Duodenal mucosa (tissue), 2 donors: ENCODE results near the gene SPON1.

Experiments
- H3K27ac ChIP-seq: one replicate; pipeline ENCODE4 v1.7.0; 2013; ENCODE audit warnings: low read depth, low read length
- H3K27me3 ChIP-seq, 2 donors: one replicate each; pipeline ENCODE4 v1.7.0; 2013; ENCODE audit warnings: low read length in 2 of 2, control low read depth in 1 of 2; ENCODE audit not compliant: insufficient read depth in 2 of 2, control insufficient read depth in 1 of 2
- H3K36me3 ChIP-seq, 2 donors: one replicate each; pipeline ENCODE4 v1.7.0; 2013; ENCODE audit warnings: low read length in 2 of 2, control low read depth in 1 of 2; ENCODE audit not compliant: insufficient read depth in 2 of 2, control insufficient read depth in 1 of 2
- H3K4me1 ChIP-seq, 2 donors: one replicate each; pipeline ENCODE4 v1.7.0; 2013; ENCODE audit warnings: low read length in 2 of 2, control low read depth in 1 of 2; ENCODE audit not compliant: insufficient read depth in 2 of 2, control insufficient read depth in 1 of 2
- H3K4me3 ChIP-seq, 2 donors: one replicate each; pipeline ENCODE4 v1.7.0; 2013; ENCODE audit warnings: low read length in 2 of 2, low read depth in 1 of 2
- H3K9ac ChIP-seq, 2 donors: one replicate each; pipeline ENCODE4 v1.7.0; 2013; ENCODE audit warnings: low read length in 2 of 2, low read depth in 1 of 2
- H3K9me3 ChIP-seq, 2 donors: one replicate each; pipeline ENCODE4 v1.7.0; 2013; ENCODE audit warnings: low read length in 2 of 2, control low read depth in 1 of 2; ENCODE audit not compliant: control insufficient read depth in 1 of 2

The SPON1 gene

GRCh38 chr11:14254533-14255237 is 292.2 kb downstream of the SPON1 start:
- Histone ChIP-seq H3K4me1 (peaks cover 20 to 36% of the 10 kb centered on the region in 2 donors), H3K27me3 (no peaks in the 10 kb centered on the region), H3K36me3 (peaks cover 6 to 30% of the 10 kb centered on the region in 2 donors), H3K9me3 (no peaks in the 10 kb centered on the region), H3K4me3 (no peak overlapping the region), H3K9ac (no peak overlapping the region), H3K27ac (no peak overlapping the region)

- Histone ChIP-seq H3K4me3 (no peak overlapping the region), H3K9me3 (no peaks in the 10 kb centered on the region), H3K27me3 (no peaks in the 10 kb centered on the region), H3K36me3 (peaks cover 6 to 30% of the 10 kb centered on the region in 2 donors), H3K27ac (no peak overlapping the region), H3K4me1 (peaks cover 24 to 41% of the 10 kb centered on the region in 2 donors), H3K9ac (no peak overlapping the region)
Measured at GRCh38 chr11:14255238-14255534, 292.7 kb downstream of the SPON1 start.

GRCh38 chr11:14258221-14258935 is 295.9 kb downstream of the SPON1 start:
- H3K27me3 ChIP-seq: no peaks in the 10 kb centered on the region
- no peak overlapping the region for H3K27ac ChIP-seq
- H3K4me3 ChIP-seq: peak overlapping the region in 1 of 2 donors; percentile 20
- H3K9me3 ChIP-seq: no peaks in the 10 kb centered on the region
- H3K36me3 ChIP-seq: peaks cover 9 to 48% of the 10 kb centered on the region in 2 donors
- H3K9ac ChIP-seq: no peak overlapping the region
- peaks cover 28 to 43% of the 10 kb centered on the region in 2 donors for H3K4me1 ChIP-seq

- no peak overlapping the region for H3K27ac ChIP-seq
- H3K9me3 ChIP-seq: no peaks in the 10 kb centered on the region
- H3K4me1 ChIP-seq: peaks cover 28 to 43% of the 10 kb centered on the region in 2 donors
- H3K4me3 ChIP-seq: no peak overlapping the region
- no peak overlapping the region for H3K9ac ChIP-seq
- H3K27me3 ChIP-seq: no peaks in the 10 kb centered on the region
- peaks cover 9 to 53% of the 10 kb centered on the region in 2 donors for H3K36me3 ChIP-seq
Measured at GRCh38 chr11:14259186-14259784, 296.8 kb downstream of the SPON1 start.

- Histone ChIP-seq H3K4me3 (no peak overlapping the region), H3K9me3 (no peaks in the 10 kb centered on the region), H3K9ac (no peak overlapping the region), H3K36me3 (peaks cover 5 to 52% of the 10 kb centered on the region in 2 donors), H3K4me1 (peaks cover 28 to 41% of the 10 kb centered on the region in 2 donors), H3K27ac (no peak overlapping the region), H3K27me3 (no peaks in the 10 kb centered on the region)
Measured at GRCh38 chr11:14259878-14260277, 297.4 kb downstream of the SPON1 start.

- Histone ChIP-seq H3K4me3 (no peak overlapping the region), H3K4me1 (peaks cover 28 to 37% of the 10 kb centered on the region in 2 donors), H3K27me3 (no peaks in the 10 kb centered on the region), H3K36me3 (peaks cover 11 to 59% of the 10 kb centered on the region in 2 donors), H3K27ac (no peak overlapping the region), H3K9me3 (no peaks in the 10 kb centered on the region), H3K9ac (no peak overlapping the region)
Measured at GRCh38 chr11:14261066-14261465, 298.5 kb downstream of the SPON1 start.

- H3K4me3 ChIP-seq: no peak overlapping the region
- H3K27ac ChIP-seq: no peak overlapping the region
- H3K4me1 ChIP-seq: peaks cover 27 to 28% of the 10 kb centered on the region in 2 donors
- peaks cover 11 to 50% of the 10 kb centered on the region in 2 donors for H3K36me3 ChIP-seq
- no peak overlapping the region for H3K9ac ChIP-seq
- no peaks in the 10 kb centered on the region for H3K27me3 ChIP-seq
- H3K9me3 ChIP-seq: no peaks in the 10 kb centered on the region
Measured at GRCh38 chr11:14262271-14262846, 299.8 kb downstream of the SPON1 start.

GRCh38 chr11:14264966-14265365 is 302.4 kb downstream of the SPON1 start:
- peaks cover 4 to 6% of the 10 kb centered on the region in 2 donors for H3K4me1 ChIP-seq
- H3K9me3 ChIP-seq: no peaks in the 10 kb centered on the region
- no peak overlapping the region for H3K9ac ChIP-seq
- H3K27ac ChIP-seq: no peak overlapping the region
- H3K36me3 ChIP-seq: peaks cover 11 to 44% of the 10 kb centered on the region in 2 donors
- H3K4me3 ChIP-seq: no peak overlapping the region
- H3K27me3 ChIP-seq: no peaks in the 10 kb centered on the region

- peaks cover 0 to 7% of the 10 kb centered on the region in 2 donors for H3K4me1 ChIP-seq
- H3K9ac ChIP-seq: no peak overlapping the region
- no peaks in the 10 kb centered on the region for H3K9me3 ChIP-seq
- no peak overlapping the region for H3K4me3 ChIP-seq
- H3K27ac ChIP-seq: no peak overlapping the region
- H3K27me3 ChIP-seq: no peaks in the 10 kb centered on the region
- H3K36me3 ChIP-seq: peaks cover 11 to 36% of the 10 kb centered on the region in 2 donors
Measured at GRCh38 chr11:14266622-14267021, 304.1 kb downstream of the SPON1 start.
